Neutrophil (primary cell): ENCODE measurements around the gene MREG.

Experiments
- H3K27ac ChIP-seq: fragments of 200-600 bp; sonication (generic); 2 replicates; pipeline ENCODE4 v1.5.1; 2016; ENCODE audit warnings: mild to moderate bottlenecking, moderate library complexity
- H3K27me3 ChIP-seq: fragments of 200-600 bp; sonication (generic); 2 replicates; pipeline ENCODE4 v1.6.0; 2016; ENCODE audit warnings: mild to moderate bottlenecking
- H3K36me3 ChIP-seq: fragments of 200-600 bp; sonication (generic); 2 replicates; pipeline ENCODE4 v1.5.1; 2017
- H3K4me1 ChIP-seq, 2 experiments: fragments of 200-600 bp in 1 of 2; sonication (generic) in 1 of 2; 1 replicate in 1 of 2; 2 replicates in 1 of 2; pipeline versions ENCODE4 v1.5.1 to v1.6.1; 2013 to 2016; ENCODE audit warnings: low read depth in 1 of 2, low read length in 1 of 2, mild to moderate bottlenecking in 1 of 2, moderate library complexity in 1 of 2; ENCODE audit not compliant: control insufficient read depth in 1 of 2, insufficient read depth in 1 of 2
- H3K4me3 ChIP-seq, 2 experiments: fragments of 200-600 bp in 1 of 2; sonication (generic) in 1 of 2; 1 replicate in 1 of 2; 2 replicates in 1 of 2; pipeline ENCODE4 v1.5.1; 2013 to 2016; ENCODE audit warnings: low read depth in 1 of 2, low read length in 1 of 2, mild to moderate bottlenecking in 1 of 2, moderate library complexity in 1 of 2
- H3K9me3 ChIP-seq: fragments of 200-600 bp; sonication (generic); 2 replicates; pipeline ENCODE4 v1.5.1; 2016
- TF ChIP-seq, protein P1 (sequence below): fragments of 200-600 bp; sonication (generic); IDR thresholded peaks from 2 replicates; pipeline ENCODE4 v1.5.1; 2016; ENCODE audit warnings: antibody characterized with exemption

MREG gene

GRCh38 chr2:216031960-216032689, 18.8 kb upstream of the MREG start:
- Histone ChIP-seq H3K9me3 (no peaks in the 10 kb centered on the region), H3K4me3 (no peak overlapping the region)
- TF ChIP-seq, protein P1, sequence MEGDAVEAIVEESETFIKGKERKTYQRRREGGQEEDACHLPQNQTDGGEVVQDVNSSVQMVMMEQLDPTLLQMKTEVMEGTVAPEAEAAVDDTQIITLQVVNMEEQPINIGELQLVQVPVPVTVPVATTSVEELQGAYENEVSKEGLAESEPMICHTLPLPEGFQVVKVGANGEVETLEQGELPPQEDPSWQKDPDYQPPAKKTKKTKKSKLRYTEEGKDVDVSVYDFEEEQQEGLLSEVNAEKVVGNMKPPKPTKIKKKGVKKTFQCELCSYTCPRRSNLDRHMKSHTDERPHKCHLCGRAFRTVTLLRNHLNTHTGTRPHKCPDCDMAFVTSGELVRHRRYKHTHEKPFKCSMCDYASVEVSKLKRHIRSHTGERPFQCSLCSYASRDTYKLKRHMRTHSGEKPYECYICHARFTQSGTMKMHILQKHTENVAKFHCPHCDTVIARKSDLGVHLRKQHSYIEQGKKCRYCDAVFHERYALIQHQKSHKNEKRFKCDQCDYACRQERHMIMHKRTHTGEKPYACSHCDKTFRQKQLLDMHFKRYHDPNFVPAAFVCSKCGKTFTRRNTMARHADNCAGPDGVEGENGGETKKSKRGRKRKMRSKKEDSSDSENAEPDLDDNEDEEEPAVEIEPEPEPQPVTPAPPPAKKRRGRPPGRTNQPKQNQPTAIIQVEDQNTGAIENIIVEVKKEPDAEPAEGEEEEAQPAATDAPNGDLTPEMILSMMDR, result no peak

DNA sequence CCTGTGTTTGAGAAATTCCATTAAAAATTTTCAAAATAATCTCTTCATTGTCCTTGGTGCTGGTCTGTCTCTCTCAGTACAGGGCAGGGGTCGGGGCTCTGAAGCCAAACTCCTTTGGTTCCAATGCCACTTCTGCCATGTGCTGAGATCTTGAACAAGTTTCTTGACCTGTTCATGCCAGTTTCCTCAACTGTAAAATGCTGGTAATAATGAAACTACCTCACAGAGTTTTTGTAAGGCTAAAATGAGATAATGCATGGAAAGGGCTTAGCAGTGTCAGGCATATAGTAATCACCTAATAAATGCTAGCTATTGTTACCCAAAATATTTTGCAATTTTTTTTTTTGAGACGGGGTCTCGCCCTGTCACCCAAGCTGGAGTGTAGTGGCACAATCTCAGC, 16.9 kb upstream of the MREG start:
- TF ChIP-seq, protein P1, result no peak
- Histone ChIP-seq H3K4me1 (peaks cover 10 to 16% of the 10 kb centered on the region in 2 experiments), H3K36me3 (peaks cover 37% of the 10 kb centered on the region), H3K4me3 (no peak overlapping the region), H3K27me3 (no peaks in the 10 kb centered on the region), H3K27ac (no peak overlapping the region), H3K9me3 (no peaks in the 10 kb centered on the region)

More at GRCh38 chr2:216031960-216032689, 18.8 kb upstream of the MREG start:
- Histone ChIP-seq H3K36me3 (peaks cover 50% of the 10 kb centered on the region), H3K27ac (no peak overlapping the region), H3K27me3 (no peaks in the 10 kb centered on the region), H3K4me1 (peaks cover 10 to 16% of the 10 kb centered on the region in 2 experiments)

- TF ChIP-seq, protein P1, result no peak
- Histone ChIP-seq H3K4me3 (no peak overlapping the region), H3K27ac (no peak overlapping the region), H3K9me3 (no peaks in the 10 kb centered on the region), H3K4me1 (peaks cover 10 to 16% of the 10 kb centered on the region in 2 experiments), H3K27me3 (no peaks in the 10 kb centered on the region), H3K36me3 (peaks cover 31% of the 10 kb centered on the region)
These were observed 16.2 kb upstream of the MREG start for GRCh38 chr2:216029416-216030129.

DNA sequence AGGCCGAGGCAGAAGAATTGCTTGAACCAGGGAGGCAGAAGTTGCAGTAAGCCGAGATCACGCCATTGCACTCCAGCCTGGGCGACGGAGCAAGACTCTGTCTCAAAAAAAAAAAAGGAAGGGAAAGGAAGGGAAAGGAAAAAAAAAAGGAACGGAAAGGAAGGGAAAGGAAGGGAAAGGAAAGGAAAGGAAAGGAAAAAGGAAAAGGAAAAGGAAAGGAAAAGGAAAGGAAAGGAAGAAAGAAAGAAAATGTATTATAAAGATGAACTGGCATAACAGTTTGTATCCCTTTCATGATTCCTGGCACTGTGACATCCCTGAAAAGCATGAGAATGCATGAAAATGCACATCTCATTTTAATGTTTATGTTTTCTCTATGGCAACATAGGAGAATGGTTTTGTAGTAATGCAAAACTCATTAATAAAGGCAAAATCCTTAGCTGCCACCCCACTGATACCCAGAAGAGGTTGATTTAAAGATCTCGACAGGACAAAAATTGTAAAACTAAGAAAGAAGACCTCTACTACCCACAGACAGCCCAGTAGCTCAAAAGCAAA, 11.5 kb upstream of the MREG start:
- H3K27me3 ChIP-seq, result no peaks in the 10 kb centered on the region
- no peaks in the 10 kb centered on the region for H3K9me3 ChIP-seq
- no peak overlapping the region for H3K27ac ChIP-seq
- H3K4me1 ChIP-seq, result no peaks in the 10 kb centered on the region
- TF ChIP-seq, protein P1, result no peak
- peaks cover 25% of the 10 kb centered on the region for H3K36me3 ChIP-seq
- H3K4me3 ChIP-seq, result no peak overlapping the region

- Histone ChIP-seq H3K4me3 (no peak overlapping the region), H3K36me3 (peaks cover 14% of the 10 kb centered on the region), H3K4me1 (no peaks in the 10 kb centered on the region), H3K9me3 (no peaks in the 10 kb centered on the region), H3K27ac (no peak overlapping the region), H3K27me3 (no peaks in the 10 kb centered on the region)
- TF ChIP-seq, protein P1, result no peak
These were observed 9.8 kb upstream of the MREG start for GRCh38 chr2:216023055-216023648.
